Right renal cortex interstitium (tissue), 3 donors: ENCODE measurements around the gene TMEM198. TPM values are rescaled to one million over a fixed set of nuclear protein-coding genes. Genes with fewer than 3 reads are reported as not detected.

Experiments used
- DNase-seq, 3 donors: peaks; one replicate each; pipeline ENCODE4 v3.0.0-alpha.2; 2013; ENCODE audit warnings: low read depth in 3 of 3, low spot score in 2 of 3
- polyA plus RNA-seq, 3 donors: library from polyadenylated mRNA; unstranded; fragments of 120-200 nt; gene quantifications; one replicate each; pipeline ENCODE4 v1.2.1, GENCODE V29; 2013; ENCODE audit not compliant: insufficient read length in 3 of 3

TMEM198 gene
- polyA plus RNA-seq, result 1 to 10 TPM; 2.5 to 2.6 (median 2.5) TPM

GRCh38 chr2:219543596-219544358, at the start of gene TMEM198, which contains the start of gene CHPF:
Gene TMEM198 (plus strand): TSS chr2:219544028. CDS start chr2:219544728, 700 bp downstream.
Gene CHPF (minus strand): TSS chr2:219543809. CDS start chr2:219543538, 271 bp downstream.
- peak; percentile 92 to 98 (median 96) for DNase-seq

GRCh38 chr2:219494952-219495530, 48.8 kb upstream of the TMEM198 start:
- no peak for DNase-seq

- DNase-seq, result no peak
These were observed 48.2 kb upstream of the TMEM198 start for GRCh38 chr2:219495531-219496122.

- no peak for DNase-seq
These were observed 47.5 kb upstream of the TMEM198 start for GRCh38 chr2:219496247-219496824.

GRCh38 chr2:219496825-219497494, 46.9 kb upstream of the TMEM198 start:
- no peak for DNase-seq

GRCh38 chr2:219497495-219498279, 46.1 kb upstream of the TMEM198 start:
- DNase-seq, result no peak

- DNase-seq, result peak; percentile 93 to 96 (median 95)
These were observed 45.4 kb upstream of the TMEM198 start, which contains the start of gene GMPPA for GRCh38 chr2:219498280-219499057. Gene GMPPA (plus strand): TSS chr2:219498891. CDS start chr2:219499976, 1,085 bp downstream.

- no peak for DNase-seq
These were observed 44.8 kb upstream of the TMEM198 start for GRCh38 chr2:219499058-219499307.

- DNase-seq, result no peak
These were observed 44.3 kb upstream of the TMEM198 start for GRCh38 chr2:219499555-219499954.

- no peak for DNase-seq
These were observed 43.7 kb upstream of the TMEM198 start for GRCh38 chr2:219500135-219500534.

GRCh38 chr2:219501849-219502248, 42.0 kb upstream of the TMEM198 start:
- DNase-seq, result no peak

GRCh38 chr2:219502618-219503017, 41.2 kb upstream of the TMEM198 start:
- no peak for DNase-seq

- DNase-seq, result no peak
These were observed 38.2 kb upstream of the TMEM198 start for GRCh38 chr2:219505585-219505984.

GRCh38 chr2:219506153-219506801, 37.6 kb upstream of the TMEM198 start:
- DNase-seq, result no peak

GRCh38 chr2:219506802-219507526, 36.9 kb upstream of the TMEM198 start:
- DNase-seq, result no peak

- no peak for DNase-seq
These were observed 36.0 kb upstream of the TMEM198 start for GRCh38 chr2:219507581-219508443.

GRCh38 chr2:219508444-219508734, 35.4 kb upstream of the TMEM198 start:
- no peak for DNase-seq
